Epithelial cell of prostate (primary cell): ENCODE measurements around the gene LMAN2L.

Experiments
- DNase-seq: peaks from one replicate; pipeline ENCODE4 v3.0.0-alpha.2; 2011; ENCODE audit warnings: low read depth, low spot score
- H3K27ac ChIP-seq: fragments of 450-650 bp; 2 replicates; pipeline ENCODE4 v1.5.1; 2017; ENCODE audit warnings: mild to moderate bottlenecking

LMAN2L gene

GRCh38 chr2:96760986-96761832, 21.3 kb upstream of the LMAN2L start:
- peak overlapping the region; percentile 44 for H3K27ac ChIP-seq
- no peak for DNase-seq

- H3K27ac ChIP-seq = peak within 1 kb of the TSS; percentile 44
- peak; percentile 68 for DNase-seq
Observed at GRCh38 chr2:96760036-96760985, 20.4 kb upstream of the LMAN2L start, which contains the start of gene CNNM4. TSS of gene CNNM4 (plus strand) at chr2:96760902. CDS start at chr2:96761000, 98 bp downstream.

GRCh38 chr2:96759548-96759947, 19.7 kb upstream of the LMAN2L start:
- DNase-seq = no peak
- H3K27ac ChIP-seq = no peak overlapping the region

- no peak overlapping the region for H3K27ac ChIP-seq
- DNase-seq = no peak
Observed at GRCh38 chr2:96758987-96759386, 19.1 kb upstream of the LMAN2L start.

- no peak for DNase-seq
- no peak overlapping the region for H3K27ac ChIP-seq
Observed at GRCh38 chr2:96757477-96757860, 17.6 kb upstream of the LMAN2L start.

DNA sequence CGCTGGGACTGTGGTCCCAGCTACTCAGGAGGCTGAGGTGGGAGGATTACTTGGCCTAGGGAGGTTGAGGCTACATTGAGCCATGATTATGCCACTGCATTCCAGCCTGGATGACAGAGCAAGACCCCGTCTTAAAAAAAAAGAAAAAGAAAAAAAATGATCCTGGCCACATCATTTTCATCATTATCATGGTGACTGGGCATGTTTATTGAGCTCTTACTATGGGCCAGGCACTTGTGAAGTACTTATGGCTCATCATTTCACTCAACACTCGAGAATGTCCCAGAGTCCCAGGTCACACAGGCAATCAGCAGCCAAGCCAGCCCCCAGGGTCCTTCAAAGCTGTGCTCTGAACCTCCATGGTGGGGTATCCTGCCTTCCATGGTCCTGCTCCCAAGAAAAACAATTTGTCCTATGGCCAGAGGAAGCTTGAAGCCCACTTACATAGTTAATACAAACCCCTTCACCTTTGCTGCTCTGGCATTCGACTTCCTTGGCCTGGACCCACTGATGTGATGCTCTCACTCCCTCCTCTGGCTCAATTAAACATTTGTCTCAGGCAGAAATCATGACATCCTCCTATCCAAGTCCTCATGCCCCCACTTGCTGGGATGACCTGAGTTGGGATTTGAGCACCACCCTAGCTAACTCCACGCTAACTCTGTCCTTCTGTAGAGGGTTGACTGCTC, 17.1 kb upstream of the LMAN2L start:
- DNase-seq = no peak
- no peak overlapping the region for H3K27ac ChIP-seq

DNA sequence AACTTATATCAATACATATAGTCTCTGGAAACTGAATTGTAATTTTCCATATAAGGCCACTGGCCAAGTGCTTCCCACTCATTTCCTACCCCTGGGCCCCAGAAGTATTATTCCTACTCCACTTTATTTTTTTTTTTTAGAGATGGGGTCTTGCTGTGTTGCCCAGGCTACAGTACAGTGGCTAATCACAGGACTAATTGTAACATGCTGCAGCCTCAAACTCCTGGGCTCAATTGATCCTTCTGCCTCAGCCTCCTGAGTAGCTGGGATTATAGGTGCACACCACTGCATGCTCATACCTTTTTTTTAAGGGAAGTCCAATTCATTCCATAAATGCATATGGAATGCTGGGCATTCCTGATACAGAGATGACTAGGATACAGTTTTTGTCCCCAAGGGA, 14.5 kb upstream of the LMAN2L start:
- no peak overlapping the region for H3K27ac ChIP-seq
- no peak for DNase-seq

DNA sequence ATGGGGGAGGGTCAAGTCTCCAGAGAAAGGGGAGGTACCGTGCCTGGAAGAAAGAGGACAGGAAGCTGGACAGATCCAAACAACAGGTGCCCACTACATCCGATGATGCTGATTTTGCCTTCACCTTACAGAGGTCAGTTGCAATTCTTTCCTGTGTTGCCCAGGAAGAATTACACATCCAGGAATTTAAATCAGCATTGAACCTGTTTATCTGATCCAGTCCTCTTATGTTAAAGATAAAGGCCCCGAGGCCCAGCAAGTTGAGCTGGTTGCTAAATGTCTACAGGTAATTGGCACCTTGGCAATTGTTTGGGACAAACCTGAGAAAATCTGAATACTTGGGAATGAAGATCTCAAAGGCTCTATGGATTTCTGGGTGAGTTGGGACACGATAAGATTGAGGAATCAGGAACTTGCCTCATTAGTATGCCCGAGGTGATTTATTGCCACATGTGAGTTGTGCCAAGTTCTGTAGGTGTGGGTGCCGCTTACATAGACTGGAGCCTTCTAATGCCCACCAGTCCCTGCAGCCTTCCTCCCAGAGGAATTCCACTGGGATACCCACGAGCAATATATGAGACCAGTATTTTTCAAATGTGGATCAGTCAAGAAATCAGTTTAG, 13.9 kb upstream of the LMAN2L start:
- H3K27ac ChIP-seq = no peak overlapping the region
- DNase-seq = no peak

- no peak overlapping the region for H3K27ac ChIP-seq
- no peak for DNase-seq
Observed at GRCh38 chr2:96751800-96752199, 11.9 kb upstream of the LMAN2L start.

DNA sequence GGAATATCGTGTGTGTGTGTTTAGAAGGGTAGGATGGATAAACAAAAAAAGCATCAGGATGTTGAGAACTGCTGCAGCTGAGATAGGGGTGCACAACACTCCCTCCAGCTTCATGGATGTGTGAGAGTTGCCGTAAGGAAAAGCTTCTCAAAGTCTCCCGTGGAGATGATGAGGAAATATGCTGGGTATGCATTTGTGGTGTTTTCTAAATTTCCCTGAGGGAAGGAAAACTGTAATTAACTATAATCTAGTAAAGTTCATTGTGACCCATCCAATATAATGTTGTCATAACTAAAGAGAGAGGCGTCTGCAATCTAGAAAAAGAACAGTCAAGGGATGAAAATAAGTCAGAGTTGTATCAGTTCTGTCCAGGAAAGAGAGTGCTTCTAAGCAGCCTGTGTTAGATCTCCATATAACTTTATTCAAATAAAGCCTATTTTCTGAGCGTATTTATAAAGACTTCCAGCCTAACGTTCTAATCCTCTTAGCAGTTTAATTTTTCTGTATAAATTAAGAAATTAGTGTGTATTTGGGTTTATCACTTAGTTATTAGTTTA, 7.3 kb upstream of the LMAN2L start:
- no peak for DNase-seq
- no peak overlapping the region for H3K27ac ChIP-seq

- peak overlapping the region; percentile 13 for H3K27ac ChIP-seq
Observed at GRCh38 chr2:96739076-96739632, 710 bp downstream of the LMAN2L start.

DNA sequence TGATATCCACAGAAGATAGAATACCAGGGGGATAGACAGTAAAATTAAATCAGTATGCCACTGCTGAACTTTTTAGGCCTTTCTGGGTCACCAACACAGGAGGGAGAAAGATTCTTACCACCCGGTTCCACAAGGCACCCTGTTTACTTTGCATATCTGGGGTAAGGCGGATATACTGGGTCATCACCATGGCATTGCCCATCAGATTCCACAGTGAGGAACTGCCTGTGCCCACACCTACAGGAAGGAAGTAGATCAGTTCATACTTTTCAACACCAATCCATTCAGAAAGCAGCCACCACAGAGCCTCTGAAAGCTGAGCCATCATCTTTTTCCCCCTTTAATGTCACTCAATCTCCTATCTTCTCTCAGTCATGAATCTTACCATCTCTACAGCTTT, 2.0 kb downstream of the LMAN2L start:
- H3K27ac ChIP-seq = peak overlapping the region; percentile 37
- DNase-seq = no peak

More at GRCh38 chr2:96739076-96739632, 710 bp downstream of the LMAN2L start:
- no peak for DNase-seq

DNA sequence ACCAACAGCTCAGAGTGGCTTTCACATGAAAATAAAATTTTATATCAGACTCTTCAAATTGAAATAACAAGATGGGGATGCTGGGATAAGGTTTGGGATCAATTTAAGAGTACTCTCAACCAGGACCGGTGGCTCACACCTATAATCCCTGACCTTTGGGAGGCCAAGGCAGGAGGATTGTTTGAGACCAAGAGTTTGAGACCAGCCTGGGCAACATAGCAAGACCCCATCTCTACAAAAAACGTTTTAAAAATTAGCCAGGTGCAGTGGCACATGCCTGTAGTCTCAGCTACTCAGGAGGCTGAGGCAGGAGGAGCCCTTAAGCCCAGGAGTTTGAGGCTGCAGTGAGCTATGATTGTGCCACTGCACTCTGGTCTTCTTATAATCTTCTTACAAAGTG, 2.6 kb downstream of the LMAN2L start:
- no peak overlapping the region for H3K27ac ChIP-seq
- no peak for DNase-seq

GRCh38 chr2:96734880-96735583, 4.8 kb downstream of the LMAN2L start:
- H3K27ac ChIP-seq = no peak overlapping the region
- DNase-seq = no peak

- DNase-seq = peak; percentile 20
- H3K27ac ChIP-seq = peak overlapping the region; percentile 12
Observed at GRCh38 chr2:96733931-96734330, 5.9 kb downstream of the LMAN2L start.

GRCh38 chr2:96730212-96730611, 9.7 kb downstream of the LMAN2L start:
- DNase-seq = peak; percentile 88
- peak overlapping the region; percentile 68 for H3K27ac ChIP-seq

GRCh38 chr2:96729748-96730147, 10.1 kb downstream of the LMAN2L start:
- peak overlapping the region; percentile 68 for H3K27ac ChIP-seq
- no peak for DNase-seq

DNA sequence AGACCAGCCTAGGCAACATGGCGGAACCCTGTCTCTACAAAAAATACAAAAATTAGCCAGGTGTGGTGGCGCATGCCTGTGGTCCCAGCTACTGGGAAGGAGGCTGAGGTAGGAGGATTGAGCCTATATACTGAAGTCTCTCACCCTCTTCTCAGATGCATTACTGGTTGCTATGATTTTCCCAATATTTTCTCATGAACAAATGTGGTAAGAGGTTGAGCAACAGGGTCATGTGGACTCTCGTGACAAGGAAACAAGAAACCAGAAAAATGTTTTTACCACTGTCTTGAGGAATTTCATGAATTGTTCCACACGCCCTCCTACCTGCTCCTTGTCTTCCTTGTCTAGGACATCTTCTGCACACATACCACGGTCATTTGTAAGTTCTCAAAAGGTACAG, 12.4 kb downstream of the LMAN2L start:
- no peak for DNase-seq
- H3K27ac ChIP-seq = no peak overlapping the region

DNA sequence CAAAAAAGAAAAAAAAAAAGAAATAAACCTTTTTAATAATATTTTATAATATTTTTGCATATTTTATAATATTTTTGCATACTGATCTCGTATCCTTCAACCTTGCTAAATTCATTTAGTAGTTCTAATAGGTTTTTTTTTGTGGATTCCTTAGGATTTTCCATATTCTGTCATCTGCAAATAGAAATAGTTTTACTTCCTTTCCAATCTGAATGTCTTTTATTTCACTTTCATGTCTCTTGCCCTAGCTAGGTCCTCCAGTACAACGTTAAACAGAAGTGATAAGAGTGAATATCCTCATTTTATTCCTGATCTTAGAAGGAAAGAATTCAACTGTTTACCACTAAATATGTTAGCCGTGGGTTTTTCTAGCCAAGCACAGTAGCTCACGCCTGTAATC, 13.7 kb downstream of the LMAN2L start:
- no peak overlapping the region for H3K27ac ChIP-seq
- DNase-seq = no peak
